ENCODE data around the gene MCM6. TPM values are rescaled to one million over a fixed set of nuclear protein-coding genes. Genes with fewer than 3 reads are reported as not detected.
"Not testable (repeated sequence)": the region's sequence is repeated elsewhere in the genome, so short reads cannot be mapped to it uniquely, and the experiment has no call there.

Gene MCM6
- total RNA-seq, 4 donors from 2014 or later, result 8.2 to 10.1 (median 9.8) TPM

- no peak overlapping the region for H3K27ac ChIP-seq
- H3K9me3 ChIP-seq, result peaks cover 0 to 19% (median 0%) of the 10 kb centered on the region in 3 donors
- no peaks in the 10 kb centered on the region for H3K4me1 ChIP-seq
- H3K27me3 ChIP-seq, result peaks cover 5% of the 10 kb centered on the region
- WGBS, 2 donors (ENCODE audit: low coverage in 1 of 2), result 64 to 78% methylated on average over 4 of the region's 8 CpGs
- no peaks in the 10 kb centered on the region for H3K36me3 ChIP-seq
- H3K4me3 ChIP-seq, result no peak overlapping the region
- ATAC-seq, result no peak
- TF ChIP-seq POLR2A (IDR thresholded peaks at IDR 0.05) (no peak), EP300 (IDR thresholded peaks at IDR 0.05) (no peak), CTCF (IDR thresholded peaks at IDR 0.05) (no peak), POLR2AphosphoS5 (IDR thresholded peaks at IDR 0.05) (no peak)
Measured at GRCh38 chr2:135818937-135819610, 57.2 kb downstream of the MCM6 start.

- WGBS, 2 donors (ENCODE audit: low coverage in 1 of 2), result 65 to 86% methylated on average over 2 of the region's 4 CpGs
- Histone ChIP-seq H3K9me3 (peaks cover 0 to 8% (median 0%) of the 10 kb centered on the region in 3 donors), H3K27ac (no peak overlapping the region), H3K4me3 (no peak overlapping the region), H3K36me3 (no peaks in the 10 kb centered on the region), H3K27me3 (peaks cover 5% of the 10 kb centered on the region), H3K4me1 (no peaks in the 10 kb centered on the region)
- no peak for TF ChIP-seq CTCF (IDR thresholded peaks at IDR 0.05)
- TF ChIP-seq POLR2A (IDR thresholded peaks at IDR 0.05), result no peak
- no peak for TF ChIP-seq EP300 (IDR thresholded peaks at IDR 0.05)
- TF ChIP-seq POLR2AphosphoS5 (IDR thresholded peaks at IDR 0.05), result no peak
- no peak for ATAC-seq
Measured at GRCh38 chr2:135817951-135818350, 58.3 kb downstream of the MCM6 start.

- Histone ChIP-seq H3K4me1 (no peaks in the 10 kb centered on the region), H3K9me3 (peaks cover 0 to 3% (median 0%) of the 10 kb centered on the region in 3 donors), H3K4me3 (no peak overlapping the region), H3K27me3 (peaks cover 5% of the 10 kb centered on the region), H3K27ac (no peak overlapping the region), H3K36me3 (no peaks in the 10 kb centered on the region)
- TF ChIP-seq POLR2A (IDR thresholded peaks at IDR 0.05) (no peak), CTCF (IDR thresholded peaks at IDR 0.05) (no peak), POLR2AphosphoS5 (IDR thresholded peaks at IDR 0.05) (no peak), EP300 (IDR thresholded peaks at IDR 0.05) (no peak)
- WGBS, 2 donors (ENCODE audit: low coverage in 1 of 2), result no CpG with 5 or more reads among the region's 18 CpGs
- no peak for ATAC-seq
Measured at GRCh38 chr2:135817466-135817865, 58.8 kb downstream of the MCM6 start.

- Histone ChIP-seq H3K36me3 (no peaks in the 10 kb centered on the region), H3K4me1 (no peaks in the 10 kb centered on the region), H3K27me3 (no peaks in the 10 kb centered on the region), H3K27ac (no peak overlapping the region), H3K9me3 (no peaks in the 10 kb centered on the region), H3K4me3 (no peak overlapping the region)
- TF ChIP-seq POLR2AphosphoS5 (IDR thresholded peaks at IDR 0.05) (no peak), CTCF (IDR thresholded peaks at IDR 0.05) (no peak), EP300 (IDR thresholded peaks at IDR 0.05) (no peak), POLR2A (IDR thresholded peaks at IDR 0.05) (no peak)
- ATAC-seq, result no peak
- WGBS, 2 donors (ENCODE audit: low coverage in 1 of 2), result 7 to 45% methylated on average over 3 of the region's 3 CpGs
Measured at GRCh38 chr2:135815269-135815668, 61.0 kb downstream of the MCM6 start.

GRCh38 chr2:135812907-135813511, 63.2 kb downstream of the MCM6 start:
- no peak for ATAC-seq
- no peak overlapping the region for H3K4me3 ChIP-seq
- no peaks in the 10 kb centered on the region for H3K27me3 ChIP-seq
- WGBS, 2 donors (ENCODE audit: low coverage in 1 of 2), result 75 to 86% methylated on average over 2 of the region's 2 CpGs
- H3K9me3 ChIP-seq, result no peaks in the 10 kb centered on the region
- no peaks in the 10 kb centered on the region for H3K4me1 ChIP-seq
- no peaks in the 10 kb centered on the region for H3K36me3 ChIP-seq
- no peak for TF ChIP-seq POLR2A (IDR thresholded peaks at IDR 0.05)
- no peak for TF ChIP-seq CTCF (IDR thresholded peaks at IDR 0.05)
- TF ChIP-seq POLR2AphosphoS5 (IDR thresholded peaks at IDR 0.05), result no peak
- TF ChIP-seq EP300 (IDR thresholded peaks at IDR 0.05), result no peak
- H3K27ac ChIP-seq, result no peak overlapping the region

GRCh38 chr2:135807874-135808273, 68.4 kb downstream of the MCM6 start:
- not testable (repeated sequence) for ATAC-seq, H3K27me3 ChIP-seq, H3K9me3 ChIP-seq, H3K4me3 ChIP-seq, H3K36me3 ChIP-seq, H3K4me1 ChIP-seq, H3K27ac ChIP-seq
- 92 to 93% methylated on average over 1 to 3 of the region's 3 CpGs for WGBS, 2 donors (ENCODE audit: low coverage in 1 of 2)
